Esophagus muscularis mucosa (tissue), 4 donors: Measurements from ENCODE around the gene TCP10L. TPM values are rescaled to one million over a fixed set of nuclear protein-coding genes. Genes with fewer than 3 reads are reported as not detected.
A peak's percentile ranks its signal among the peaks of the same experiment; 100 is the strongest.
"Not testable (repeated sequence)": the region's sequence is repeated elsewhere in the genome, so short reads cannot be mapped to it uniquely, and the experiment has no call there.

Experiments
- DNase-seq: peaks from one replicate; pipeline ENCODE4 v3.0.0-alpha.2; 2017; ENCODE audit errors: extremely low spot score
- H3K27ac ChIP-seq, 4 donors: fragments of 200-600 bp; sonication (generic); replicated peaks in 1 of 4; 1 replicate in 3 of 4; 2 replicates in 1 of 4; pipeline ENCODE4 v1.5.1; 2016 to 2019; ENCODE audit warnings: mild to moderate bottlenecking in 1 of 4
- H3K27me3 ChIP-seq, 4 donors: fragments of 200-600 bp; sonication (generic); one replicate each; pipeline versions ENCODE4 v1.5.1 to v1.6.0; 2016 to 2019
- H3K36me3 ChIP-seq, 4 donors: fragments of 200-600 bp; sonication (generic); one replicate each; pipeline ENCODE4 v1.5.1; 2016 to 2019
- H3K4me1 ChIP-seq, 4 donors: fragments of 200-600 bp; sonication (generic); one replicate each; pipeline ENCODE4 v1.5.1; 2016 to 2019
- H3K4me3 ChIP-seq, 4 donors: fragments of 200-600 bp; sonication (generic); 1 replicate in 2 of 4; 2 replicates in 2 of 4; pipeline ENCODE4 v1.5.1; 2016 to 2019; ENCODE audit warnings: mild to moderate bottlenecking in 4 of 4, moderate library complexity in 1 of 4
- H3K9me3 ChIP-seq, 4 donors: fragments of 200-600 bp; sonication (generic); 1 replicate in 3 of 4; 2 replicates in 1 of 4; pipeline ENCODE4 v1.5.1; 2016 to 2019
- CTCF ChIP-seq, 3 experiments: fragments of 200-600 bp in 2 of 3; fragments of 450-650 bp in 1 of 3; sonication (generic) in 2 of 3; IDR thresholded peaks; one replicate each; pipeline ENCODE4 v1.5.1; 2017 to 2019; ENCODE audit warnings: antibody characterized with exemption in 3 of 3, mild to moderate bottlenecking in 2 of 3, moderate library complexity in 1 of 3
- EP300 ChIP-seq: sonication (generic); formaldehyde crosslinking; IDR thresholded peaks from one replicate; pipeline ENCODE4 v1.6.1; 2017; ENCODE audit warnings: antibody characterized with exemption
- POLR2A ChIP-seq: fragments of 450-650 bp; IDR thresholded peaks from one replicate; pipeline ENCODE4 v1.6.1; 2017; ENCODE audit warnings: antibody characterized with exemption, moderate library complexity, mild to moderate bottlenecking, low read depth
- POLR2AphosphoS5 ChIP-seq, 2 donors: sonication (generic); formaldehyde crosslinking; IDR thresholded peaks; one replicate each; pipeline ENCODE4 v1.6.1; 2017; ENCODE audit warnings: antibody characterized with exemption in 2 of 2
- WGBS: methylation state at CpG from one replicate; pipeline ENCODE4 v1.1.5; 2018; 5-methylcytosine and 5-hydroxymethylcytosine counted together
- intact Hi-C: fragments of 100-400 bp; cut with DNase I; formaldehyde crosslinking; loops from one replicate; pipeline ENCODE4 v1.15.1; 2023
- total RNA-seq, 4 donors: library from RNA; depleted of rRNA; stranded (reverse); fragments of >200 nt; gene quantifications; one replicate each; pipeline versions ENCODE4 v1.1.0 to v1.2.1, GENCODE V29; 2016

Gene TCP10L
- total RNA-seq, 4 donors from 2014 or later, result 1.2 to 1.7 (median 1.5) TPM

GRCh38 chr21:32544697-32545096, 40.6 kb downstream of the TCP10L start:
- Histone ChIP-seq H3K9me3 (no peaks in the 10 kb centered on the region), H3K27me3 (no peaks in the 10 kb centered on the region), H3K4me1 (no peaks in the 10 kb centered on the region), H3K36me3 (no peaks in the 10 kb centered on the region), H3K4me3 (no peak overlapping the region), H3K27ac (no peak overlapping the region)
- DNase-seq, result peak; percentile 19
- 88% methylated on average over 4 of the region's 4 CpGs for WGBS
- TF ChIP-seq CTCF (IDR thresholded peaks at IDR 0.05) (no peak), POLR2A (no peak), EP300 (no peak), POLR2AphosphoS5 (IDR thresholded peaks at IDR 0.05) (no peak)
- intact Hi-C loops, result no loop called here

- Histone ChIP-seq H3K27ac (no peak overlapping the region), H3K36me3 (no peaks in the 10 kb centered on the region), H3K9me3 (no peaks in the 10 kb centered on the region), H3K4me1 (no peaks in the 10 kb centered on the region), H3K4me3 (no peak overlapping the region), H3K27me3 (no peaks in the 10 kb centered on the region)
- intact Hi-C loops, result no loop called here
- DNase-seq, result peak; percentile 50
- TF ChIP-seq CTCF (IDR thresholded peaks at IDR 0.05) (no peak), POLR2A (no peak), EP300 (no peak), POLR2AphosphoS5 (IDR thresholded peaks at IDR 0.05) (no peak)
- 85% methylated on average over 3 of the region's 3 CpGs for WGBS
Observed at GRCh38 chr21:32543975-32544374, 41.3 kb downstream of the TCP10L start.

DNA sequence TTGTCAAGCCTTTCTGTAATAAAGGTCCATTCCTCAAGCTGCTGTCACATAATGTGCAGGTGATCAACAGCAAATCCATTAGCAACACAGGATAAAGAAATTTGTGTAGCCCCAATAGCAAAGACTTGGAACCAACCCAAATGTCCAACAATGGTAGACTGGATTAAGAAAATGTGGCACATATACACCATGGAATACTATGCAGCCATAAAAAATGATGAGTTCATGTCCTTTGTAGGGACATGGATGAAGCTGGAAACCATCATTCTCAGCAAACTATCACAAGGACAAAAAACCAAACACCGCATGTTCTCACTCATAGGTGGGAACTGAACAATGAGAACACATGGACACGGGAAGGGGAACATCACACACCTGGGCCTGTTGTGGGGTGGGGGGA, 42.3 kb downstream of the TCP10L start:
- H3K27me3 ChIP-seq, H3K9me3 ChIP-seq, H3K4me1 ChIP-seq, H3K27ac ChIP-seq, intact Hi-C loops, H3K36me3 ChIP-seq, H3K4me3 ChIP-seq, DNase-seq: not testable (repeated sequence)
- no CpG with 5 or more reads among the region's 2 CpGs for WGBS

DNA sequence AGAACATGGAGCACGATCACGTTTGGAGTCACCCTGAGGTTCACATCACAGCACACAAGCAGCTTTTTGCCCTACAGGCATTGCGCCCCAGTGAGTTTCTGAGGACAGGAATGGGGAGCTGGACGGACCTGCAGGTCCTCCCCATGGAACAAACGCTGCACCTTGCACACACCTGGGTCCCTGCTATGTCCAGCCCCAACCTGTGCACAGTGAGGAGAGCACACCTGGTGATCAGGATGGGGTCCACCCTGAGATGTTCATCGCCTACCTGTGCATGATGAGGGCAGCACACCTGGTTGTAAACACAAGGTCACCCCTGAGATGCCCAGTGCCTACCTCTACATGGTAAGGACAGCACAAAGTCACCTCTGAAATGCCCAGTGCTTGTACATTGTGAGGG, 45.9 kb downstream of the TCP10L start:
- Histone ChIP-seq H3K9me3 (no peaks in the 10 kb centered on the region), H3K4me1 (no peaks in the 10 kb centered on the region), H3K4me3 (no peak overlapping the region), H3K36me3 (no peaks in the 10 kb centered on the region), H3K27me3 (no peaks in the 10 kb centered on the region), H3K27ac (no peak overlapping the region)
- intact Hi-C loops, result no loop called here
- peak; percentile 81 for DNase-seq
- TF ChIP-seq POLR2AphosphoS5 (IDR thresholded peaks at IDR 0.05) (no peak), POLR2A (no peak), EP300 (no peak), CTCF (IDR thresholded peaks at IDR 0.05) (no peak)
- 88% methylated on average over 6 of the region's 6 CpGs for WGBS

- TF ChIP-seq POLR2AphosphoS5 (IDR thresholded peaks at IDR 0.05), result no peak
- no peak for TF ChIP-seq CTCF (IDR thresholded peaks at IDR 0.05)
- TF ChIP-seq EP300, result no peak
- TF ChIP-seq POLR2A, result no peak
- H3K27me3 ChIP-seq, result no peaks in the 10 kb centered on the region
- H3K4me3 ChIP-seq, result no peak overlapping the region
- H3K9me3 ChIP-seq, result no peaks in the 10 kb centered on the region
- H3K4me1 ChIP-seq, result no peaks in the 10 kb centered on the region
- no peaks in the 10 kb centered on the region for H3K36me3 ChIP-seq
- DNase-seq, result no peak
- H3K27ac ChIP-seq, result no peak overlapping the region
- intact Hi-C loops, result no loop called here
- WGBS, result 94% methylated on average over 11 of the region's 11 CpGs
Observed at GRCh38 chr21:32538147-32538792, 47.1 kb downstream of the TCP10L start.
